Femur (tissue), 1 donor: ENCODE measurements around the gene CTXN3.
A peak's percentile ranks its signal among the peaks of the same experiment; 100 is the strongest.

ENCODE experiments used
- DNase-seq: peaks from one replicate; pipeline ENCODE4 v3.0.0-alpha.2; 2017

CTXN3 gene

GRCh38 chr5:127700237-127700766, 51.4 kb downstream of the CTXN3 start:
- no peak for DNase-seq

- no peak for DNase-seq
These were observed 53.6 kb downstream of the CTXN3 start for GRCh38 chr5:127702434-127702833.

GRCh38 chr5:127702926-127703561, 54.2 kb downstream of the CTXN3 start, which contains the start of gene CCDC192:
Gene CCDC192, plus strand, starts transcription at chr5:127703391. Its CDS starts 55 bp downstream, at chr5:127703446.
- peak; percentile 18 for DNase-seq

GRCh38 chr5:127705120-127705892, 56.4 kb downstream of the CTXN3 start:
- no peak for DNase-seq

- no peak for DNase-seq
These were observed 57.8 kb downstream of the CTXN3 start for GRCh38 chr5:127706691-127707090.

- DNase-seq: no peak
These were observed 58.3 kb downstream of the CTXN3 start for GRCh38 chr5:127707209-127707608.
